ENCODE data around the gene PTPRD.

DNA sequence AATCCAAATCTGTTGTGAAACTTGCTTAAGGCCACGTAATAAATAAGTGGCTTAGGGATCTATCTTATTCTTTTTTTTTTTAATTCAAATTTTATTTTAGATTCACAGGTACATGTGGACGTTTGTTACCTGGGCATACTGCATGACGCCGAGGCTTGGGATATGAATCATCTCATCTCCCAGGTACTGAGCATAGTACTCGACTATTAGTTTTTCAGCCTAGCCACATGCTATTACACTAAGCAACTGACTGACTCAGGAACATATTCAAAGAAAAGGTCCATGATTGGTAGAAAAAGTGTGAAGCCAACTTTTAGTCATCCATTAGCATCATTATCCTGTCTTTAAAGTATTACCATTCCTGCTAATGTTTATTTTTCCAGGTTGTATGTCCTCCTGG is 1709.7 kb downstream of the PTPRD start:
- TF ChIP-seq CTCF (conservative IDR thresholded peaks at IDR 0.05; ENCODE audit: low read depth, low read length) (no peak), EZH2 (IDR thresholded peaks at IDR 0.05; ENCODE audit: borderline replicate concordance, low read depth, low read length, poor library complexity, severe bottlenecking) (no peak)
